H1 (cell line): ENCODE results near the gene MEF2A. TPM values are rescaled to one million over a fixed set of nuclear protein-coding genes. Genes with fewer than 3 reads are reported as not detected.

Experiments
- CTCF ChIA-PET: fragments of 300-600 bp; sonication (Branson Sonifier 250); formaldehyde crosslinking; loops from one replicate; lab custom pipeline; 2021; ENCODE audit not compliant: partially characterized antibody; lab: Charles Lee
- POLR2A ChIA-PET: fragments of 300-600 bp; sonication (Branson Sonifier 250); formaldehyde crosslinking; loops from one replicate; lab custom pipeline; 2021; ENCODE audit warnings: inconsistent platforms; ENCODE audit not compliant: partially characterized antibody; lab: Charles Lee
- DNase-seq, 2 experiments: peaks; one replicate each; pipeline versions ENCODE4 v3.0.0 to v3.0.0-alpha.2; 2010 to 2022; ENCODE audit warnings: low spot score in 2 of 2, low read depth in 1 of 2, mixed read lengths in 1 of 2
- FAIRE-seq: peaks from 2 replicates; lab custom pipeline; 2011; peaks lifted over from hg19 to GRCh38; lab: Jason Lieb, UNC
- H2AFZ ChIP-seq: 2 replicates; pipeline ENCODE4 v1.8.1; 2012; ENCODE audit warnings: low read length, inconsistent platforms
- H2AK5ac ChIP-seq: 2 replicates; pipeline ENCODE4 v1.6.1; 2013; ENCODE audit warnings: low read depth, low read length
- H2BK120ac ChIP-seq: replicated peaks from 2 replicates; pipeline ENCODE3; 2013; ENCODE audit warnings: low read depth, low read length, inconsistent platforms
- H2BK12ac ChIP-seq: 2 replicates; pipeline ENCODE4 v1.6.1; 2013; ENCODE audit warnings: low read depth, low read length
- H2BK15ac ChIP-seq: 2 replicates; pipeline ENCODE4 v1.6.1; 2013; ENCODE audit warnings: low read length
- H2BK20ac ChIP-seq: 2 replicates; pipeline ENCODE4 v1.6.1; 2013; ENCODE audit warnings: low read length
- H2BK5ac ChIP-seq: 2 replicates; pipeline ENCODE4 v1.6.1; 2013; ENCODE audit warnings: low read depth, low read length
- H3K14ac ChIP-seq: 2 replicates; pipeline ENCODE4 v1.6.1; 2013; ENCODE audit warnings: inconsistent platforms; ENCODE audit not compliant: insufficient read length
- H3K18ac ChIP-seq: 2 replicates; pipeline ENCODE4 v1.6.1; 2013; ENCODE audit warnings: low read length; ENCODE audit errors: extremely low read depth
- H3K23ac ChIP-seq: 2 replicates; pipeline ENCODE4 v1.6.1; 2013; ENCODE audit warnings: inconsistent platforms; ENCODE audit not compliant: insufficient read length
- H3K23me2 ChIP-seq: 2 replicates; pipeline ENCODE4 v1.6.1; 2013; ENCODE audit warnings: low read depth, low read length
- H3K27ac ChIP-seq: 2 replicates; pipeline ENCODE4 v1.6.1; 2011; ENCODE audit warnings: low read depth, low read length, inconsistent platforms
- H3K27me3 ChIP-seq, 4 experiments: replicated peaks in 1 of 4; 1 replicate in 1 of 4; 2 replicates in 3 of 4; pipeline versions ENCODE4 v1.6.1 to v1.8.1; 2011 to 2013; ENCODE audit warnings: low read length in 3 of 4, mild to moderate bottlenecking in 3 of 4, inconsistent platforms in 2 of 4, mixed read lengths in 2 of 4, moderate library complexity in 1 of 4; ENCODE audit not compliant: control insufficient read depth in 3 of 4, insufficient read depth in 3 of 4; ENCODE audit errors: extremely low read depth in 1 of 4
- H3K36me3 ChIP-seq, 4 experiments: 2 replicates each; pipeline versions ENCODE4 v1.6.1 to v1.8.1; 2011 to 2013; ENCODE audit warnings: mild to moderate bottlenecking in 4 of 4, low read length in 3 of 4, moderate library complexity in 2 of 4, control low read depth in 1 of 4, inconsistent platforms in 1 of 4; ENCODE audit not compliant: insufficient read depth in 4 of 4, control insufficient read depth in 2 of 4
- H3K4ac ChIP-seq: replicated peaks from 2 replicates; pipeline ENCODE3; 2013; ENCODE audit warnings: low read length, low read depth, mixed read lengths, inconsistent platforms; ENCODE audit not compliant: insufficient read length
- H3K4me1 ChIP-seq, 4 experiments: replicated peaks in 1 of 4; 1 replicate in 1 of 4; 2 replicates in 3 of 4; pipeline versions ENCODE4 v1.6.1 to v1.8.1; 2011 to 2013; ENCODE audit warnings: low read length in 3 of 4, inconsistent platforms in 2 of 4, mixed read lengths in 1 of 4; ENCODE audit not compliant: insufficient read depth in 4 of 4, control insufficient read depth in 3 of 4
- H3K4me2 ChIP-seq, 2 experiments: 2 replicates each; pipeline versions ENCODE4 v1.6.1 to v1.8.1; 2011 to 2013; ENCODE audit warnings: low read depth in 2 of 2, low read length in 2 of 2, control low read depth in 1 of 2, inconsistent platforms in 1 of 2, mild to moderate bottlenecking in 1 of 2; ENCODE audit not compliant: insufficient read depth in 1 of 2
- H3K4me3 ChIP-seq, 4 experiments: fragments of 200-600, 300-600 bp in 1 of 4; sonication (generic), shearing (Covaris generic), sonication (Bioruptor Twin) in 1 of 4; 2 replicates each; pipeline versions ENCODE4 v1.5.1 to v1.8.1; 2011 to 2016; ENCODE audit warnings: low read length in 4 of 4, low read depth in 3 of 4, control low read depth in 2 of 4, inconsistent platforms in 2 of 4, mild to moderate bottlenecking in 2 of 4, mixed read lengths in 1 of 4, moderate library complexity in 1 of 4; ENCODE audit not compliant: insufficient read depth in 2 of 4; ENCODE audit errors: extremely low read depth in 1 of 4
- H3K56ac ChIP-seq: replicated peaks from 2 replicates; pipeline ENCODE3; 2013; ENCODE audit warnings: low read depth, mild to moderate bottlenecking, mixed read lengths, low read length, inconsistent platforms; ENCODE audit not compliant: insufficient read length
- H3K79me1 ChIP-seq: 2 replicates; pipeline ENCODE4 v1.6.1; 2013; ENCODE audit warnings: low read depth, low read length, control low read depth
- H3K79me2 ChIP-seq, 2 experiments: 2 replicates each; pipeline versions ENCODE4 v1.6.1 to v1.8.1; 2012 to 2013; ENCODE audit warnings: low read length in 2 of 2, mild to moderate bottlenecking in 2 of 2, inconsistent platforms in 1 of 2; ENCODE audit not compliant: insufficient read depth in 2 of 2, control insufficient read depth in 1 of 2
- H3K9ac ChIP-seq, 4 experiments: replicated peaks in 1 of 4; 1 replicate in 1 of 4; 2 replicates in 3 of 4; pipeline versions ENCODE4 v1.6.1 to v1.8.1; 2011 to 2013; ENCODE audit warnings: low read depth in 3 of 4, low read length in 3 of 4, control low read depth in 2 of 4, mild to moderate bottlenecking in 2 of 4, moderate library complexity in 2 of 4, inconsistent platforms in 1 of 4; ENCODE audit errors: extremely low read depth in 1 of 4
- H3K9me3 ChIP-seq, 2 experiments: 2 replicates each; pipeline versions ENCODE4 v1.6.1 to v1.8.1; 2012 to 2013; ENCODE audit warnings: mild to moderate bottlenecking in 2 of 2, moderate library complexity in 2 of 2, control low read depth in 1 of 2, inconsistent platforms in 1 of 2, low read depth in 1 of 2, low read length in 1 of 2, mixed read lengths in 1 of 2; ENCODE audit not compliant: insufficient read depth in 2 of 2
- H4K20me1 ChIP-seq, 2 experiments: replicated peaks in 1 of 2; 2 replicates each; pipeline versions ENCODE3 to v1.8.1; 2011 to 2013; ENCODE audit warnings: inconsistent platforms in 2 of 2, low read length in 2 of 2, mild to moderate bottlenecking in 1 of 2; ENCODE audit not compliant: insufficient read depth in 2 of 2, control insufficient read depth in 1 of 2
- H4K5ac ChIP-seq: 2 replicates; pipeline ENCODE4 v1.6.1; 2013; ENCODE audit warnings: low read length, low read depth, mixed read lengths, inconsistent platforms; ENCODE audit not compliant: insufficient read length
- H4K8ac ChIP-seq: 2 replicates; pipeline ENCODE4 v1.8.0; 2013; ENCODE audit warnings: mild to moderate bottlenecking, moderate library complexity, low read length, inconsistent platforms; ENCODE audit not compliant: insufficient read depth; ENCODE audit errors: extremely low read depth
- H4K91ac ChIP-seq: replicated peaks from 2 replicates; pipeline ENCODE3; 2013; ENCODE audit warnings: low read length, mixed read lengths, inconsistent platforms; ENCODE audit not compliant: insufficient read length
- BCL11A ChIP-seq, 2 experiments: IDR thresholded peaks; one replicate each; pipeline ENCODE4 v1.6.1; 2011; ENCODE audit warnings: low read depth in 2 of 2, low read length in 2 of 2, mild to moderate bottlenecking in 2 of 2
- BRCA1 ChIP-seq: IDR thresholded peaks from 2 replicates; pipeline ENCODE4 v1.6.1; 2012; ENCODE audit warnings: low read depth, low read length, improper control_type of control experiment
- EP300 ChIP-seq, 2 experiments: IDR thresholded peaks; 1 replicate in 1 of 2; 2 replicates in 1 of 2; pipeline ENCODE4 v1.6.1; 2011 to 2012; ENCODE audit warnings: low read depth in 2 of 2, low read length in 2 of 2, mild to moderate bottlenecking in 2 of 2, borderline replicate concordance in 1 of 2, inconsistent platforms in 1 of 2, moderate library complexity in 1 of 2
- GABPA ChIP-seq: IDR thresholded peaks from 2 replicates; pipeline ENCODE4 v1.6.1; 2011; ENCODE audit warnings: mild to moderate bottlenecking, low read length, moderate library complexity, borderline replicate concordance; ENCODE audit not compliant: insufficient read depth
- JUN ChIP-seq: IDR thresholded peaks from 2 replicates; pipeline ENCODE4 v1.6.1; 2011; ENCODE audit warnings: low read depth, mild to moderate bottlenecking, improper control_type of control experiment, low read length
- NANOG ChIP-seq: IDR thresholded peaks from 2 replicates; pipeline ENCODE4 v1.6.1; 2011; ENCODE audit warnings: low read length, low read depth, mild to moderate bottlenecking, inconsistent platforms; ENCODE audit not compliant: insufficient read depth, poor library complexity, severe bottlenecking
- RBBP5 ChIP-seq: IDR thresholded peaks from 2 replicates; pipeline ENCODE4 v1.7.1; 2012; ENCODE audit warnings: low read depth, mild to moderate bottlenecking, inconsistent platforms, low read length, moderate library complexity, borderline replicate concordance
- SAP30 ChIP-seq: fragments of 300-600 bp; sonication (generic); IDR thresholded peaks from 2 replicates; pipeline ENCODE4 v1.7.1; 2012; ENCODE audit warnings: low read length, moderate library complexity, mild to moderate bottlenecking, inconsistent platforms; ENCODE audit not compliant: insufficient read depth, insufficient replicate concordance
- TCF12 ChIP-seq: IDR thresholded peaks from 2 replicates; pipeline ENCODE4 v1.6.1; 2011; ENCODE audit warnings: low read depth, mild to moderate bottlenecking, low read length
- WGBS, 2 experiments: shearing (Covaris generic) in 1 of 2; methylation state at CpG; one replicate each; pipeline versions ENCODE4 v1.1.6 to v1.1.7; 2013 to 2015; ENCODE audit warnings: low lambda C conversion rate in 2 of 2, mixed read lengths in 2 of 2, inconsistent platforms in 1 of 2, low coverage in 1 of 2, missing lambda C conversion rate in 1 of 2; ENCODE audit not compliant: insufficient replicate concordance in 2 of 2, insufficient coverage in 1 of 2, insufficient read length in 1 of 2; ENCODE audit errors: extremely low coverage in 1 of 2, missing lambda C conversion rate in 1 of 2; 5-methylcytosine and 5-hydroxymethylcytosine counted together
- polyA plus RNA-seq, 7 experiments: library from polyadenylated mRNA; depleted of rRNA in 3 of 7; stranded (reverse) in 5 of 7; unstranded in 2 of 7; fragments of >200 nt in 5 of 7; fragments of 200-250 nt in 2 of 7; gene quantifications; 1 replicate in 5 of 7; 2 replicates in 1 of 7; 4 replicates in 1 of 7; pipeline versions ENCODE4 v1.2.1 to v1.2.3, GENCODE V29; 2011 to 2013; ENCODE audit warnings: missing spikeins in 2 of 7, mixed read lengths in 2 of 7
- total RNA-seq: library from RNA; stranded (reverse); fragmentation: NEBNext Ultra II Directional; extraction: Animal tissue kit (Norgen Biotek cat#: 25700); gene quantifications from 2 replicates; pipeline ENCODE4 v1.2.1, GENCODE V29; 2021

The MEF2A gene
- total and polyA plus RNA-seq, 2 of the 8 experiments (the other 6 are each of a cell fraction or from before 2014, with no cell fraction given), result 15.6 to 22.5 TPM

DNA sequence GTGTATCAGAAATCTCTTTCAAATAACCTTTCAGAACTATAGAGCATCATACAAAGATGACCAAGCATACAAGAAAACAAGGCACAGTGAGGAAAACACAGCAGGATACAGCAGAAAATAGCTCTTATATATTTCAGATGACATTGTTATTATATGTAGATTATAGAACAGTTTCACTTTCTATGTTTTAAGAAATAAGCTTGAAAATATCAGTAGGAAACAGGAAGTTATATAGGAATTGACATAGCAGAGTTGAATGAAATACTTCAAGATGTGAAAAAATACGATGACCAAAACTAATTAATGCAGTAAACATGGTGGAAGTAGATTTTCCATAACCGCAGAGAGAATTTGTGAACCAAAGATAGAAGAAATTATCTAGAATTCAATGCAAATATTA lies 92.2 kb downstream of the MEF2A start:
- no peaks in the 10 kb centered on the region for H3K79me1 ChIP-seq
- H3K36me3 ChIP-seq, result no peaks in the 10 kb centered on the region
- no peak overlapping the region for H3K23ac ChIP-seq
- no peak overlapping the region for H2AK5ac ChIP-seq
- H4K8ac ChIP-seq, result no peak overlapping the region
- H3K9me3 ChIP-seq, result no peaks in the 10 kb centered on the region
- ChIA-PET CTCF (no interaction called here), POLR2A (interaction anchor here (0.8 to 1.0 kb wide), 2 partner anchors 14 to 46 kb away, joined by 3 read pairs; no protein-coding TSS in a partner anchor)
- TF ChIP-seq EP300 (IDR thresholded peaks at IDR 0.05; ENCODE audit: borderline replicate concordance in 1 of 2, low read depth in 2 of 2, low read length in 2 of 2) (no peak), SAP30 (no peak), GABPA (no peak), BRCA1 (no peak), JUN (no peak), BCL11A (IDR thresholded peaks at IDR 0.05; ENCODE audit: low read depth in 2 of 2, low read length in 2 of 2) (no peak), RBBP5 (no peak), TCF12 (no peak), NANOG (no peak)
- no peaks in the 10 kb centered on the region for H3K79me2 ChIP-seq
- DNase-seq, result no peak
- 96% methylated on average over 2 of the region's 2 CpGs; no CpG with 5 or more reads in 1 of the 2 experiments for WGBS, 2 experiments
- H2AFZ ChIP-seq, result no peak overlapping the region
- no peaks in the 10 kb centered on the region for H3K27me3 ChIP-seq
- H4K5ac ChIP-seq, result no peak overlapping the region
- no peaks in the 10 kb centered on the region for H3K4me1 ChIP-seq
- no peak overlapping the region for H2BK5ac ChIP-seq
- H3K4me2 ChIP-seq, result no peak overlapping the region
- no peak overlapping the region for H3K4ac ChIP-seq
- H3K18ac ChIP-seq, result no peak overlapping the region
- H3K56ac ChIP-seq, result no peak overlapping the region
- no peak overlapping the region for H2BK15ac ChIP-seq
- no peak overlapping the region for H2BK12ac ChIP-seq
- H2BK120ac ChIP-seq, result no peak overlapping the region
- FAIRE-seq, result no peak
- no peaks in the 10 kb centered on the region for H3K23me2 ChIP-seq
- H3K14ac ChIP-seq, result no peak overlapping the region
- no peaks in the 10 kb centered on the region for H4K20me1 ChIP-seq
- H3K9ac ChIP-seq, result no peak overlapping the region
- no peak overlapping the region for H3K27ac ChIP-seq
- no peak overlapping the region for H3K4me3 ChIP-seq
- no peak overlapping the region for H4K91ac ChIP-seq
- no peak overlapping the region for H2BK20ac ChIP-seq
